Mucosa of rectum (tissue), 2 donors: ENCODE data around the gene LIMS1.
"Not testable (repeated sequence)": the region's sequence is repeated elsewhere in the genome, so short reads cannot be mapped to it uniquely, and the experiment has no call there.

Source experiments
- H3K27ac ChIP-seq, 2 donors: one replicate each; pipeline ENCODE4 v1.7.0; 2013; ENCODE audit warnings: inconsistent platforms in 2 of 2, low read depth in 2 of 2, low read length in 2 of 2
- H3K27me3 ChIP-seq, 2 donors: one replicate each; pipeline ENCODE4 v1.7.0; 2013; ENCODE audit warnings: low read length in 2 of 2; ENCODE audit not compliant: control insufficient read depth in 2 of 2, insufficient read depth in 2 of 2
- H3K36me3 ChIP-seq, 2 donors: one replicate each; pipeline ENCODE4 v1.7.0; 2013; ENCODE audit warnings: low read length in 2 of 2; ENCODE audit not compliant: control insufficient read depth in 2 of 2, insufficient read depth in 2 of 2
- H3K4me1 ChIP-seq, 2 donors: one replicate each; pipeline ENCODE4 v1.7.0; 2013; ENCODE audit warnings: low read length in 2 of 2, mild to moderate bottlenecking in 1 of 2; ENCODE audit not compliant: control insufficient read depth in 2 of 2, insufficient read depth in 2 of 2
- H3K4me3 ChIP-seq, 2 donors: one replicate each; pipeline ENCODE4 v1.7.0; 2013; ENCODE audit warnings: low read length in 2 of 2
- H3K9ac ChIP-seq, 2 donors: one replicate each; pipeline ENCODE4 v1.7.0; 2013; ENCODE audit warnings: low read length in 2 of 2, low read depth in 1 of 2, mild to moderate bottlenecking in 1 of 2
- H3K9me3 ChIP-seq, 2 donors: one replicate each; pipeline ENCODE4 v1.7.0; 2013; ENCODE audit warnings: low read length in 2 of 2; ENCODE audit not compliant: control insufficient read depth in 2 of 2
- donor health status: healthy.
- donor health status: Normal muscosa, but diverticular disease.

LIMS1 gene, protein sequence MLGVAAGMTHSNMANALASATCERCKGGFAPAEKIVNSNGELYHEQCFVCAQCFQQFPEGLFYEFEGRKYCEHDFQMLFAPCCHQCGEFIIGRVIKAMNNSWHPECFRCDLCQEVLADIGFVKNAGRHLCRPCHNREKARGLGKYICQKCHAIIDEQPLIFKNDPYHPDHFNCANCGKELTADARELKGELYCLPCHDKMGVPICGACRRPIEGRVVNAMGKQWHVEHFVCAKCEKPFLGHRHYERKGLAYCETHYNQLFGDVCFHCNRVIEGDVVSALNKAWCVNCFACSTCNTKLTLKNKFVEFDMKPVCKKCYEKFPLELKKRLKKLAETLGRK

DNA sequence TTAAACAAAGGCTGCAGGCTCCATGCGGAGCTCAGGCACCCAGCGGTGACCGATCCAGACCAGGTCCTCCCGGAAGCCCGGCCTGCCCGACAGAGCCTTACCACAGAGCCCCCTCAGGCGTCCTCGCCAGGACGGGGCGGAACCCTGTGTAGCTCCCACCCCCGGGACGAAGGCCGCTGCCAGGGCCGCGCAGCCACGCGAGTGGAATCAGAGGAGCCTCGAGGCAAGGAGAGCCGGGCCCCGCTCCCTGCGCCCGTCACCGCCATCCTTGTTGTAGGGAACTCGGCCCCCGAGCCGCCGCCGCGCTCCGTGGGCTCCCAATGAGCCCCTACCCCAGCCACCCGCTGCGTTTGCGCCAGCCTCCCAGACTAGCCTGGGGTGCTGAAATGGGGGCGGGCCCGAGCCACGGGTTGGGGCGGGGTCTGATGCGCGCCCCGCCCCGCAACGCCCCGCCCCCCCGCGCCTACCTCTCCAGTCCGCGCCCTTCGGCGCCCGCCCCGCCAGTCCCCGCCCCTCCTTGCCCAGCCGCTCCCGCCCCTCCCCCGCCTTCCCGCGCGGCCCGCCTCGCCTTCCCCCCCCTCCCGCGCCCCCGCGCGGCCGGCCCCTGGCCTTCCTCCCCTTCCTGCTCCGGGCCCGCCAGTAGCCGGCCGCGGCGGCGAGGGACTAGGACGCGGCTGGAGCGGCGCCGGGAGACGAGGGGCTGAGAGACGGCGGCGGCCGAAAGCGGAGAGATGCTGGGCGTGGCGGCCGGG is at the start of gene LIMS1:
TSS of gene LIMS1 (plus strand) at position 639 of the 752 bp plus-strand sequence. CDS start at position 732, 93 bp downstream.
- Histone ChIP-seq H3K27me3 (no peaks in the 10 kb centered on the region), H3K4me3 (peak within 1 kb of the TSS; percentile 84 to 95), H3K9me3 (no peaks in the 10 kb centered on the region), H3K27ac (peak within 1 kb of the TSS; percentile 94), H3K4me1 (peaks cover 8 to 10% of the 10 kb centered on the region in 2 donors), H3K36me3 (no peaks in the 10 kb centered on the region), H3K9ac (peak within 1 kb of the TSS; percentile 91 to 95)

DNA sequence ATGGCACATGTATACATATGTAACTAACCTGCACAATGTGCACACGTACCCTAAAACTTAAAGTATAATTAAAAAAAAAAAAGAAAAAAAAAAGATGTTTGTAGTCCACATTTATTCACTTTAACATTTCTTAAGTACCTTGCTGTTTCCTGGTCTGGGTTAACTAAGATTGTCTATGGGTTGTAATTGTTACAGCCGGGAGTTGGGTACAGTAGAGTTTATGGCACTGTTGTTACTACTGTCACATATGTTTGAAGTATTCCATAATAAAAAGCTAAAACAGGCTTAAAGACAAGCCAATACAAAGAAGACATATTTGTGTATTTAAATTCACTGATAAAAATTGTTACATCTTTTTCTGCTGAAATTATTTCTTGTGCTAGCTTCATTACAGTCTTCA is 49.0 kb upstream of the LIMS1 start:
- Histone ChIP-seq H3K9ac (no peak overlapping the region), H3K4me3 (no peak overlapping the region), H3K27ac (no peak overlapping the region), H3K36me3 (peaks cover 41 to 44% of the 10 kb centered on the region in 2 donors), H3K4me1 (no peaks in the 10 kb centered on the region), H3K27me3 (no peaks in the 10 kb centered on the region), H3K9me3 (no peaks in the 10 kb centered on the region)

DNA sequence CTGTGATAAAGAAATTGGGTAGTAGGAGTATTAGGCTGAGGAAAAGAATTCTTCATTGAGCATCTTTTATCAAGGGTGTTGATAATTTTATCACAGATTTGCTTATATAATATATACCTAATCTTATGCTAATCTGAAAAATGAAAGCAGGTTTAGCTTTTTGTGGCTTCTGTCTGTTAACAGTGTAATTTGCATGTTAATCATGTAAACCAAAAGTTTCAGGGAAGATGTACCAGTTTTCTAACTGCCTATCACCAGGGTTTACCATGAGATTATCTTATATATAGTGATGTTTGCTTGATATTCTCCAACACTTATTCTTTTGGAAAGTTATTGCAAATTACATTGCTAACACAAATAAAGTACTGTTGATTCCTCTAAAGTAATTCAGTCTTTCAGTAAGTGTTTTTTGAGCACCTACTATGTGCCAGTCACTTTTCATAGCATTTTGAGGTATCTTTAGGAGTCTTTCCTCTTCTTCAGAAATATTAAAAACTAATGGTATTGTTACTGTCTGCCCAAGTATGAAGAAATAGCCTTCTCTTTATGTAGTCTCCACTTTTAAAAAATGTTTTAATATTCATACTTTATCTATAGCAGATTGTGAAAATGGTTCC is 43.7 kb upstream of the LIMS1 start:
- H3K9me3 ChIP-seq = no peaks in the 10 kb centered on the region
- H3K4me1 ChIP-seq = no peaks in the 10 kb centered on the region
- H3K36me3 ChIP-seq = peaks cover 36 to 39% of the 10 kb centered on the region in 2 donors
- H3K27ac ChIP-seq = no peak overlapping the region
- H3K4me3 ChIP-seq = no peak overlapping the region
- H3K27me3 ChIP-seq = no peaks in the 10 kb centered on the region
- no peak overlapping the region for H3K9ac ChIP-seq

DNA sequence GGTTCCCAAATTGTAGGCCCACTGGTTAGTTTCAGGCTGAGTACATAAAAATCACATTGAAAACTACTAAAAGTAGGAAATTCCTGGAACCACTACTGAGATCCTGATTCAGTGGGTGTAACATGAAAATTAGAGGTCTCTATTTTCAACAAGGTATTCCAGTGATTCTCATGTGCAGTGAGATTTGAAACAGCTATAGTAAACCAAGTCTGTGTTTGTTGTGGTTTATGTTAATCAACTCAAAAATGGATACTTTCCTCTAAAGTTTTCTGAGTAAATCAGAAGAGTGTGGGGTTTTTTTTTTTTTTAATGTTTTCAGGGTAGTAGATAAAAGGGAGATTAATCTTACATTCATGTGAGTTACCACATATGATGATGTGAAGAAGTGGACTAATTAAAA is 42.4 kb upstream of the LIMS1 start:
- no peaks in the 10 kb centered on the region for H3K9me3 ChIP-seq
- no peaks in the 10 kb centered on the region for H3K27me3 ChIP-seq
- no peak overlapping the region for H3K9ac ChIP-seq
- no peaks in the 10 kb centered on the region for H3K4me1 ChIP-seq
- H3K4me3 ChIP-seq = no peak overlapping the region
- peaks cover 30 to 35% of the 10 kb centered on the region in 2 donors for H3K36me3 ChIP-seq
- no peak overlapping the region for H3K27ac ChIP-seq

GRCh38 chr2:108492364-108492763 is 41.9 kb upstream of the LIMS1 start:
- H3K9ac ChIP-seq = no peak overlapping the region
- no peaks in the 10 kb centered on the region for H3K4me1 ChIP-seq
- H3K4me3 ChIP-seq = no peak overlapping the region
- no peaks in the 10 kb centered on the region for H3K9me3 ChIP-seq
- no peak overlapping the region for H3K27ac ChIP-seq
- no peaks in the 10 kb centered on the region for H3K27me3 ChIP-seq
- H3K36me3 ChIP-seq = peaks cover 25 to 30% of the 10 kb centered on the region in 2 donors

DNA sequence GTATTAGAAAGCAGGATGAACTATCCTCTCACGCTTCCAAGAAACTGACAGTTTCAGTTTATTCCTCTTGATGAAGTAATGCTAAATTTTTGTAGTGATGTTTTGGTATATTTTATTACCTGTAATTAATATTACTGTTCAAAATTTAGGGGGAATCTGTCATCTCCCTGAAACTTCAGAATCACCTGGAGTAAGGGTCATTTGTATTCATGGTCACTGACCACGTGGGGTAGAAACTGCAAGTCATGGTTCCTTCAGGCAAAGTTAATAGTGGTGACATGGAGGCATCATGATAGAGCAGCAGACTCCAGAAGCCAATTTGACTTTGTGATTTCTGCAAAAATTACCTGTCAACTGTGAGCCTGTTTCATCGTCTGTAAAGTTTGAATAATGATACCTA is 38.1 kb upstream of the LIMS1 start:
- not testable (repeated sequence) for H3K27ac ChIP-seq, H3K9ac ChIP-seq, H3K9me3 ChIP-seq, H3K4me3 ChIP-seq, H3K4me1 ChIP-seq, H3K27me3 ChIP-seq
- H3K36me3 ChIP-seq = peaks cover 8 to 23% of the 10 kb centered on the region in 2 donors

- not testable (repeated sequence) for H3K9ac ChIP-seq, H3K36me3 ChIP-seq, H3K9me3 ChIP-seq, H3K27me3 ChIP-seq, H3K27ac ChIP-seq, H3K4me3 ChIP-seq, H3K4me1 ChIP-seq
Measured at GRCh38 chr2:108507620-108508019, 26.6 kb upstream of the LIMS1 start.

GRCh38 chr2:108512431-108512830 is 21.8 kb upstream of the LIMS1 start:
- H3K4me3 ChIP-seq, H3K4me1 ChIP-seq, H3K27me3 ChIP-seq, H3K9me3 ChIP-seq, H3K27ac ChIP-seq, H3K9ac ChIP-seq, H3K36me3 ChIP-seq: not testable (repeated sequence)

- not testable (repeated sequence) for H3K36me3 ChIP-seq
Measured at GRCh38 chr2:108514478-108514877, 19.8 kb upstream of the LIMS1 start.

GRCh38 chr2:108524688-108525087 is 9.6 kb upstream of the LIMS1 start:
- H3K36me3 ChIP-seq, H3K9ac ChIP-seq, H3K27ac ChIP-seq, H3K27me3 ChIP-seq, H3K4me3 ChIP-seq, H3K9me3 ChIP-seq, H3K4me1 ChIP-seq: not testable (repeated sequence)

More at GRCh38 chr2:108514478-108514877, 19.8 kb upstream of the LIMS1 start:
- not testable (repeated sequence) for H3K27ac ChIP-seq, H3K4me3 ChIP-seq, H3K9me3 ChIP-seq, H3K4me1 ChIP-seq, H3K27me3 ChIP-seq, H3K9ac ChIP-seq
